CD4-positive, alpha-beta T cell treated with Interleukin-6 at 100 ng/mL for 8 hours (primary cell): Measurements from ENCODE around the gene PCDH7.

Experiments used
- DNase-seq: peaks from one replicate; pipeline ENCODE4 v3.0.0-alpha.2; 2020; ENCODE audit warnings: mixed read lengths, low spot score

Gene PCDH7, protein sequence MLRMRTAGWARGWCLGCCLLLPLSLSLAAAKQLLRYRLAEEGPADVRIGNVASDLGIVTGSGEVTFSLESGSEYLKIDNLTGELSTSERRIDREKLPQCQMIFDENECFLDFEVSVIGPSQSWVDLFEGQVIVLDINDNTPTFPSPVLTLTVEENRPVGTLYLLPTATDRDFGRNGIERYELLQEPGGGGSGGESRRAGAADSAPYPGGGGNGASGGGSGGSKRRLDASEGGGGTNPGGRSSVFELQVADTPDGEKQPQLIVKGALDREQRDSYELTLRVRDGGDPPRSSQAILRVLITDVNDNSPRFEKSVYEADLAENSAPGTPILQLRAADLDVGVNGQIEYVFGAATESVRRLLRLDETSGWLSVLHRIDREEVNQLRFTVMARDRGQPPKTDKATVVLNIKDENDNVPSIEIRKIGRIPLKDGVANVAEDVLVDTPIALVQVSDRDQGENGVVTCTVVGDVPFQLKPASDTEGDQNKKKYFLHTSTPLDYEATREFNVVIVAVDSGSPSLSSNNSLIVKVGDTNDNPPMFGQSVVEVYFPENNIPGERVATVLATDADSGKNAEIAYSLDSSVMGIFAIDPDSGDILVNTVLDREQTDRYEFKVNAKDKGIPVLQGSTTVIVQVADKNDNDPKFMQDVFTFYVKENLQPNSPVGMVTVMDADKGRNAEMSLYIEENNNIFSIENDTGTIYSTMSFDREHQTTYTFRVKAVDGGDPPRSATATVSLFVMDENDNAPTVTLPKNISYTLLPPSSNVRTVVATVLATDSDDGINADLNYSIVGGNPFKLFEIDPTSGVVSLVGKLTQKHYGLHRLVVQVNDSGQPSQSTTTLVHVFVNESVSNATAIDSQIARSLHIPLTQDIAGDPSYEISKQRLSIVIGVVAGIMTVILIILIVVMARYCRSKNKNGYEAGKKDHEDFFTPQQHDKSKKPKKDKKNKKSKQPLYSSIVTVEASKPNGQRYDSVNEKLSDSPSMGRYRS (N-terminal part only)

DNA sequence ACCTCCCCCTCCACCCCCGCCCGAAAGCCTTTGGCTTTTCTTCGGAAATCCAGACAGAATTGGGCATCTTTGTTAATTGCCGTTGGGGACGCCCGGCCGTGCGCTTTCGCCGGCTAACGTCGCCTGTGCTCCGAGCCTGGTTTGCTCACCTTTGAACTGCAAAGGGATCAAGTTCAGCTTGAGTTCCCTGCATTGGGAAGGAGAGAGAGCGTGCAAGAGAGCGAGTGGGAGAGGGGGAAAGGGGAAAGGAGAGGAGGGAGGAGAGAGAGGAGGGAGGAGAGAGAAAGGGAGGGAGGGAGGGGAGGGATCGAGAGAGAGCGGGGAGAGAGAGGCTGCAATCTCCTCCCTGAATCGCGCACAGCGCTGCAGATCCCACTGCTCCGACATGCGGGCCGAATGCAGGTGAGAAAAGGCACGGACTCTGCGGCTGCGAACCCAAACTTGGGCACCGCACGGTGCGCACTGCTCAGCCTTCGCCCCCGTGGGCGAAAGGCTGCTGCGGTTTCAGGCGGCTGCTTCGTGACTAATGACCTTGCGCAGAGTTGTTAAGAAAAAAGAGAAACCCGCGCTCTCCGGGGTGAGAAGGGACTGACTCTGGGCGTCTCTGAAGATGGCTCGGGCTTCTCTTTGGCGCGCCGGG, at the start of gene PCDH7:
Gene PCDH7 (plus strand): TSS at position 349 of the 640 bp plus-strand sequence. CDS start 1,054 bp downstream, outside the sequence.
- no peak for DNase-seq

DNA sequence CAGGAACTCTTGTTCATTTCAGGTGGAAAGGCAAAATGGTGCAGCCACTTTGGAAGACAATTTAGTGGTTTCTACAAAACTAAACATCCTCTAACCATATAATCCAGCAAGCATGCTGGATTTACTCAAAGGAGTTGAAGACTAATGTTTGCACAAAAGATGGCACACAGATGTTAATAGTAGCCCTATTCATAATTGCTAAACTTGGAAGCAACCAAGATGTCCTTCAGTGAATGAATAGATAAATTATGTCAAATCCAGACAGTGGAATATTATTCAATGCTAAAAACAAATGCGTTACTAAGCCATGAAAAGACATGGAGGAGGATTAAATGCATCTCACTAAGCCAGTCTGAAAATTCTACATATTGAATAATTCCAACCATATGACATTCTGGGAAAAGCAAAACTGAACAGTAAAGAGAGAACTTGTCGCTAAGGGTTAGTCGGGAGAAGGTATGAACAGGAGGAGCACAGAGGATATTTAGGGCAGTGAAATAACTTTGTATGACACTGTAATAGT, 48.2 kb upstream of the PCDH7 start:
- no peak for DNase-seq

GRCh38 chr4:30696191-30696590, 24.0 kb upstream of the PCDH7 start:
- no peak for DNase-seq

- no peak for DNase-seq
These were observed 5.6 kb upstream of the PCDH7 start for GRCh38 chr4:30714408-30715031.

DNA sequence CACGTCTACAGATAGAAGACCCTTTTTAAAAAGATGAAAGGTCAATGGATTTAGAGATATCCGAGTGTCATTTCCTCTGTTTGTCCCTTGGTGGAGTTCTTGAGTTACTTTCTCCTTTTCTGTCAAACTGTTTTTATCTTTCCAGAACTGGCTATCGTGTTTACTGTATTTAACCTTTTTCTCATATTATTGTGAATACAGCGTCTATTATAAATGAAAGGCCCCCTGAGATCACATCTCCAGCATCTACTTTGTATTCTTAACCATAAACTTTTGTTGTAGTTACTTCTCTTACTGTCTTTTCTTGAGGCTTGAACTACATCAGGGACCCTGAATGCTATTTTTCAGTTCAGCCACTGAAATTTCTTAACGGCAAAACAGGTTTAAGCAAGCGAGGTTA, 4.0 kb upstream of the PCDH7 start:
- no peak for DNase-seq

DNA sequence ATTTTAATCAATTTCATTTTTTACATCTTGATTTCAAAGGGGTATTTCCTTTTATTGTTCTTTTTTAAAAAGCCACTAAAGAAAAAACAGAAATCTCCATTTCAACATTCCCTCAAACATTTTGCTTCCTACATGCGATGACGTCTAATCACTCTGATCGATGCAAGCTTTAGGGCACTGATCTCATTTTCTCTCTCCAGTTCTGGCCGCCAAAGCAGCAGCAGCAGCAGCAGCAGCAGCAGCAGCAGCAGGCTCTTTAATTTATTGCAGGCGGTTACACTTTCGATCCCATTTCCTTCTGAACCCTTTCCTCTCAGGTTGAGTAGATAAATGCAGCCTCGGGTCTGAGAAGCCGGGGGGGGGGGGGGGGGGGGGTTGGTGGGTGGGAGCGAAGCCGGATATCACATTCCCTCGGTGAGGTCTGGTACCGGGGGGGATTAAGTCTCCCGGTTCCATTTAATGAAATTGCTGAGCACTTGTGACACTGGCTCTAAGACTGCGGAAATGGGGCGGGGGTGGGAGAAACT, 3.4 kb upstream of the PCDH7 start:
- no peak for DNase-seq

- DNase-seq, result no peak
These were observed 2.8 kb upstream of the PCDH7 start for GRCh38 chr4:30717208-30718020.

GRCh38 chr4:30718021-30718542, 2.1 kb upstream of the PCDH7 start:
- DNase-seq, result no peak

- DNase-seq, result no peak
These were observed 1.3 kb upstream of the PCDH7 start for GRCh38 chr4:30718641-30719453.

GRCh38 chr4:30719454-30720020, 632 bp upstream of the PCDH7 start:
- DNase-seq, result no peak

DNA sequence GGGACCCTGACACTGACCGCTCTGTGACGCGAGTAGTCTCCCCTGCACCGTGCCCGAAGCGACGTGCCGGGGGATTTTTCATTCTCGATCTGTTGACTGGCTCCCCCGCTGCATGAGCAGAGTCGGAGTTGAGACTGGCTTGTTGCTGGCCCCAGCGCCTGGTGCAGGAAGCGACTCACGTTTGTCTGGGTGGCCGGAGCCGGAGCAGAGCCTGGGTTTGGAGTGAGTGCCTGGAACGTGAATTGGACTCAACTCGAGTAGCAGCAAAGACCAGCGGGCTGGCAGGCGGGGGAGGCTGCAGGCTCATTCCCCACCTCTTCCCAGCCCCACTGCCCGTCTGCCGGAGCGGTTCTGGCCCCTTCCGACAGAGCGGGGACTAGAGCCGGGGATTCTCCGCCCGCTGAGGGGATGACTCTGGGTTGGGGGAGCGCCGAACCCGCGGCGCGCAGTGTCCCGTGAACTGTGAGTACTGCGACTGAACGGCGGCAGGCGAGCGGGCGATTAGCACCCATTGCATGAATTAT, 554 bp downstream of the PCDH7 start:
- DNase-seq, result no peak

GRCh38 chr4:30721185-30722091, 1.3 kb downstream of the PCDH7 start:
- no peak for DNase-seq

- no peak for DNase-seq
These were observed 1.9 kb downstream of the PCDH7 start for GRCh38 chr4:30722092-30722358.

- no peak for DNase-seq
These were observed 2.4 kb downstream of the PCDH7 start for GRCh38 chr4:30722359-30723200.

DNA sequence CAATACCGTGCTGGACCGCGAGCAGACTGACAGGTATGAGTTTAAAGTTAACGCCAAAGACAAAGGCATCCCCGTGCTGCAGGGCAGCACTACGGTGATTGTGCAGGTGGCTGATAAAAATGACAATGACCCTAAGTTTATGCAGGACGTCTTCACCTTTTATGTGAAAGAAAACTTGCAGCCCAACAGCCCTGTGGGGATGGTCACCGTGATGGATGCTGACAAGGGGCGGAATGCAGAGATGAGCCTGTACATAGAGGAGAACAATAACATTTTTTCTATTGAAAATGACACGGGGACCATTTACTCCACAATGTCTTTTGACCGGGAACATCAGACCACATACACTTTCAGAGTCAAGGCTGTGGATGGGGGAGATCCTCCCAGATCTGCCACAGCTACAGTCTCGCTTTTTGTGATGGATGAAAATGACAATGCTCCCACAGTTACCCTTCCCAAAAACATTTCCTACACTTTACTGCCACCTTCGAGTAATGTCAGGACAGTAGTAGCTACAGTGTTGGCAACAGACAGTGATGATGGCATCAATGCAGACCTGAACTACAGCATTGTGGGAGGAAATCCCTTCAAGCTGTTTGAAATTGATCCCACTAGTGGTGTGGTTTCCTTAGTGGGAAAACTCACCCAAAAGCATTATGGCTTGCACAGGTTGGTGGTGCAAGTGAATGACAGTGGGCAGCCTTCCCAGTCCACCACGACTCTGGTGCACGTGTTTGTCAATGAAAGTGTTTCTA, 3.2 kb downstream of the PCDH7 start:
- no peak for DNase-seq

DNA sequence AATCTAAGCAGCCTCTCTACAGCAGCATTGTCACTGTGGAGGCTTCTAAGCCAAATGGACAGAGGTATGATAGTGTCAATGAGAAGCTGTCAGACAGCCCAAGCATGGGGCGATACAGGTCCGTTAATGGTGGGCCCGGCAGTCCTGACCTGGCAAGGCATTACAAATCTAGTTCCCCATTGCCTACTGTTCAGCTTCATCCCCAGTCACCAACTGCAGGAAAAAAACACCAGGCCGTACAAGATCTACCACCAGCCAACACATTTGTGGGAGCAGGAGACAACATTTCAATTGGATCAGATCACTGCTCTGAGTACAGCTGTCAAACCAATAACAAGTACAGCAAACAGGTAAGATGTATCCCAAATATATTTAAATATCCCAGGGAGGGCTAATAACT, 4.1 kb downstream of the PCDH7 start:
- DNase-seq, result no peak
